Astrocyte of the hippocampus (primary cell): Measurements from ENCODE around the gene CUL7.
A peak's percentile ranks its signal among the peaks of the same experiment; 100 is the strongest.

Experiments used
- DNase-seq: peaks from one replicate; pipeline ENCODE4 v3.0.0; 2011; ENCODE audit warnings: low read depth, low spot score

Gene CUL7

GRCh38 chr6:43077333-43077809 is 23.7 kb upstream of the CUL7 start:
- no peak for DNase-seq

GRCh38 chr6:43076464-43077332 is 23.0 kb upstream of the CUL7 start:
- peak; percentile 78 for DNase-seq

- peak; percentile 91 for DNase-seq
Observed at GRCh38 chr6:43075670-43076463, 22.2 kb upstream of the CUL7 start, which contains the start of gene PTK7. Gene PTK7, plus strand, starts transcription at chr6:43076314. Its CDS starts 175 bp downstream, at chr6:43076489.

- no peak for DNase-seq
Observed at GRCh38 chr6:43074847-43075669, 21.4 kb upstream of the CUL7 start.

GRCh38 chr6:43070028-43070632 is 16.5 kb upstream of the CUL7 start:
- peak; percentile 81 for DNase-seq

GRCh38 chr6:43062818-43063217 is 9.2 kb upstream of the CUL7 start:
- DNase-seq: no peak

- peak; percentile 47 for DNase-seq
Observed at GRCh38 chr6:43061861-43062260, 8.2 kb upstream of the CUL7 start.

- DNase-seq: no peak
Observed at GRCh38 chr6:43060755-43061633, 7.3 kb upstream of the CUL7 start.

- peak; percentile 44 for DNase-seq
Observed at GRCh38 chr6:43060034-43060754, 6.5 kb upstream of the CUL7 start.

- DNase-seq: peak; percentile 99
Observed at GRCh38 chr6:43059168-43060033, 5.8 kb upstream of the CUL7 start, which contains the start of the genes KLC4 and MRPL2. Gene KLC4, plus strand, starts transcription at chr6:43059631. Its CDS starts 1,705 bp downstream, at chr6:43061336. Gene MRPL2, minus strand, starts transcription at chr6:43059434. Its CDS starts 53 bp downstream, at chr6:43059381.

GRCh38 chr6:43058531-43058930 is 4.9 kb upstream of the CUL7 start:
- DNase-seq: no peak

- DNase-seq: no peak
Observed at GRCh38 chr6:43055966-43056365, 2.3 kb upstream of the CUL7 start.

- DNase-seq: peak; percentile 14
Observed at GRCh38 chr6:43054206-43054943, 724 bp upstream of the CUL7 start.

GRCh38 chr6:43052842-43053544 is 658 bp downstream of the CUL7 start:
- peak; percentile 56 for DNase-seq

GRCh38 chr6:43052225-43052841 is 1.3 kb downstream of the CUL7 start:
- DNase-seq: no peak

- no peak for DNase-seq
Observed at GRCh38 chr6:43050981-43051380, 2.7 kb downstream of the CUL7 start.
